Astrocyte of the cerebellum (primary cell): Measurements from ENCODE around the gene ADAR.

Experiments
- DNase-seq: peaks from one replicate; pipeline ENCODE4 v3.0.0-alpha.2; 2011; ENCODE audit warnings: low read depth
- H3K4me3 ChIP-seq: 2 replicates; pipeline ENCODE4 v1.5.1; 2011; ENCODE audit warnings: mild to moderate bottlenecking, low read depth, low read length, moderate library complexity
- in situ Hi-C: cut with HindIII; loops from 2 replicates; pipeline ENCODE4 v1.10.0; 2017; ENCODE audit warnings: low sequenced_read_pairs
- TF ChIP-seq, protein P1 (sequence below): IDR thresholded peaks from 2 replicates; pipeline ENCODE4 v1.5.1; 2012; ENCODE audit warnings: low read length, low read depth, moderate library complexity, mild to moderate bottlenecking; ENCODE audit errors: missing control alignments

ADAR gene

DNA sequence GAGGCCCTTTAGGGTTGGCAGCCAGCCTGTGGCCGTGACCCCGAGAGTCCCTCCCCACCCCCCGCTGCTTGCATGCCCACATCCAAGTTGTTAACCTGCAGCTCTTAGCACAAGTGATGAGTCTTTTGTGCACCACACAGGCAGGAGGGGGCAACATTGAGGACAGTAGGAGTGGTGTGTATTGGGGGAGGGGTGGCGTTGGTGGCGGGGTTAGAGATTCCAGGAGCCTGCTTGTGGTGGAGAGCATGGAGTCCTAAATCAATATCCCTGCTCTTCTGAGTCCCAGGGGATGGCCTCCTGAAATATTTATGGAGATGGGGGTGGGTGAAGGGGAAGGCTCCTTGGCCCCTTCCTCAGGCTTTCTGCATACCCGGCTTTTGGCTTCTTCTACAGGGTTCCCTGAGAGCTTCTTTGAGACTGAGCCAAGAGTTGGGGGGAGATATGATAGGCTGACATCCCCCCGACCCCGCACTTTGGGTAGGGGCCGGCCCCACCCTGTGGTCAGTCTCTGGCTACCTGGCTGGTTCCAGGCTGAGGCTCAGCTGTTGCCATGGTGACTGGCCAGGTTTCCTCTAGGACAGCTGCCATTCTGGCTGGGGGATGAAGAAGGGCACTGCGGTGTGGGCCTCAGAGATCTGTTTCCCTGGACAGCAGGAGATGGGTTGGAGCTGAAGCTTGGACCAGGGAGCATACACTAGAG, 35.4 kb downstream of the ADAR start:
- in situ Hi-C loops: no loop called here
- no peak for DNase-seq
- H3K4me3 ChIP-seq: no peak overlapping the region
- TF ChIP-seq, protein P1, sequence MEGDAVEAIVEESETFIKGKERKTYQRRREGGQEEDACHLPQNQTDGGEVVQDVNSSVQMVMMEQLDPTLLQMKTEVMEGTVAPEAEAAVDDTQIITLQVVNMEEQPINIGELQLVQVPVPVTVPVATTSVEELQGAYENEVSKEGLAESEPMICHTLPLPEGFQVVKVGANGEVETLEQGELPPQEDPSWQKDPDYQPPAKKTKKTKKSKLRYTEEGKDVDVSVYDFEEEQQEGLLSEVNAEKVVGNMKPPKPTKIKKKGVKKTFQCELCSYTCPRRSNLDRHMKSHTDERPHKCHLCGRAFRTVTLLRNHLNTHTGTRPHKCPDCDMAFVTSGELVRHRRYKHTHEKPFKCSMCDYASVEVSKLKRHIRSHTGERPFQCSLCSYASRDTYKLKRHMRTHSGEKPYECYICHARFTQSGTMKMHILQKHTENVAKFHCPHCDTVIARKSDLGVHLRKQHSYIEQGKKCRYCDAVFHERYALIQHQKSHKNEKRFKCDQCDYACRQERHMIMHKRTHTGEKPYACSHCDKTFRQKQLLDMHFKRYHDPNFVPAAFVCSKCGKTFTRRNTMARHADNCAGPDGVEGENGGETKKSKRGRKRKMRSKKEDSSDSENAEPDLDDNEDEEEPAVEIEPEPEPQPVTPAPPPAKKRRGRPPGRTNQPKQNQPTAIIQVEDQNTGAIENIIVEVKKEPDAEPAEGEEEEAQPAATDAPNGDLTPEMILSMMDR: no peak

DNA sequence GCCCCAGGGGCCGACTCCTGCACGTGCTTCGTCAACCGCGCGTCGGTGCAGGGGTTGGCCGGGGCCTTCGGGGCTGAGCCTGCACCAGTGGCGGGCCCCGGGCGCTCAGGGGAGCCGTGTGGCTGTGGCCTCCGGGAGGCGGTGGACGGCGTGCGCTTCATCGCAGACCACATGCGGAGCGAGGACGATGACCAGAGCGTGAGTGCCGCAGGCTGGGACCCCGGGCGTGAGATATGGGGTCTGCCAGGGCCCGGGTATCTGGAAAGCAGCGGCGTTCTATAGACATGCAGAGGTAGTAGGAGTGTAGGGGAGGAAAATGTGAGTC, 36.1 kb downstream of the ADAR start:
- TF ChIP-seq, protein P1: no peak
- in situ Hi-C loops: no loop called here

GRCh38 chr1:154571244-154571963, 36.6 kb downstream of the ADAR start:
- H3K4me3 ChIP-seq: no peak overlapping the region
- in situ Hi-C loops: no loop called here
- no peak for DNase-seq
- TF ChIP-seq, protein P1: no peak

More for the DNA sequence above, 36.1 kb downstream of the ADAR start:
- H3K4me3 ChIP-seq: no peak overlapping the region
- DNase-seq: no peak

- in situ Hi-C loops: loop anchor here (5.0 kb wide), 1 partner anchor 289 kb away; no protein-coding TSS in a partner anchor
- no peak for DNase-seq
- H3K4me3 ChIP-seq: peak overlapping the region; percentile 14
- TF ChIP-seq, protein P1: no peak
Observed at GRCh38 chr1:154568157-154568815, 39.7 kb downstream of the ADAR start.

DNA sequence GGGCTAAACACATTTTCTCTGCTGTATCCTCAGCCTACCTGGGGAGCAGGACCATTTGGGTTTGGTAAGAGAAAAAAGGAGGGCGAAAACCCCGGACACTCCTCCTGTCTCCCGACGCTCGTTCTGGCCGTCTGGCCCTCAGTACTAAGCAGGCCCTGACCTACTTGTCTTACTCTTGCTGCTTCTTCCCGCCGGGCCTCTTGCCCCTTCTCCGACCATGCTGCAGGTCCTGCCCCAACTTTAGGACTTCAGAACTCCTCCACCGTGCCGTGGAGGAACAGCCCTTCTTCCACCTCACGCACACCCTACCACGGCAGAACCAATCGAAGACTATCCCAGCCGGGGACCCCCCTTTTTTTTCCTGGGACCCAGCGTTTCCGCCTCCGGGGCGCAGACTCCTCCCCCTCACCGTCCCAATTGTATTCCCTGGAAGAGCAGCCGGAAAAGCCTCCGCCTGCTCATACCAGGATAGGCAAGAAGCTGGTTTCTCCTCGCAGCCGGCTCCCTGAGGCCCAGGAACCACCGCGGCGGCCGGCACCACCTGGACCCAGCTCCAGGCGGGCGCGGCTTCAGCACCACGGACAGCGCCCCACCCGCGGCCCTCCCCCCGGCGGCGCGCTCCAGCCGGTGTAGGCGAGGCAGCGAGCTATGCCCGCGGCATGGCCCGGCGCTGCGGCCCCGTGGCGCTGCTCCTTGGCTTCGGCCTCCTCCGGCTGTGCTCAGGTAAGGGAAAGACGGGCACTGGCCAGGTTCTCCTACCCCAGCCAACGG, 40.4 kb downstream of the ADAR start, which contains the start of gene CHRNB2:
Gene CHRNB2, plus strand, starts transcription at position 393 of the 771 bp plus-strand sequence. Its CDS starts 267 bp downstream, at position 660.
- no peak for DNase-seq
- TF ChIP-seq, protein P1: no peak
- H3K4me3 ChIP-seq: peak within 1 kb of the TSS; percentile 14
- in situ Hi-C loops: loop anchor here (5.0 kb wide), 1 partner anchor 290 kb away; no protein-coding TSS in a partner anchor

DNA sequence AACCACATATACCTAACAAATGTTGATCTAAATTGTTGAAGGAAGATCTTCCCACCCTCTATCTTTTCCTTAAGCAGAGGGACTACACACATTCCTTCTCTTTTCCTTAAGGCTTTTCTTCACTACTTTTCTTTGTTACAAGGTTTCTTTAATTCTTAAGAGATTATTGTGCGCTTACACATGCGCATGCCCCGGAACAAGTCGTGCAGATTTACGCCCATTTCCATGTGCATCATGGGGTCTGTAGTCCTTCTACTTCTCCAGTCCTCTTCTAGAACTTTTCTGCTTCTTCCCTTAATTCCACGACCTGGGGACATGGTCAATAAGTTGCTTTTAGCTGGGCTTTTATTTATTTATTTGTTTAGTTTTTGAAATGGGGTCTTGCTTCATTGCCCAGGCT, 42.1 kb downstream of the ADAR start:
- TF ChIP-seq, protein P1: no peak
- no peak overlapping the region for H3K4me3 ChIP-seq
- no peak for DNase-seq
- in situ Hi-C loops: loop anchor here (5.0 kb wide), 1 partner anchor 291 kb away; no protein-coding TSS in a partner anchor
